Muscle of leg (tissue), 11 donors: Measurements from ENCODE around the gene OAF. TPM values are rescaled to one million over a fixed set of nuclear protein-coding genes. Genes with fewer than 3 reads are reported as not detected.
"Not testable (repeated sequence)": the region's sequence is repeated elsewhere in the genome, so short reads cannot be mapped to it uniquely, and the experiment has no call there.

Source experiments
- DNase-seq: peaks from one replicate; pipeline ENCODE4 v3.0.0; 2013
- H3K27ac ChIP-seq: one replicate; pipeline ENCODE4 v1.5.1; 2013; ENCODE audit warnings: mild to moderate bottlenecking, low read length, control low read depth
- H3K27me3 ChIP-seq: one replicate; pipeline ENCODE4 v1.6.1; 2013; ENCODE audit warnings: low read length; ENCODE audit not compliant: control insufficient read depth, insufficient read depth
- H3K36me3 ChIP-seq: one replicate; pipeline ENCODE4 v1.6.1; 2013; ENCODE audit warnings: low read length; ENCODE audit not compliant: control insufficient read depth, insufficient read depth
- H3K4me1 ChIP-seq: one replicate; pipeline ENCODE4 v1.6.1; 2013; ENCODE audit warnings: low read length; ENCODE audit not compliant: control insufficient read depth, insufficient read depth
- H3K4me3 ChIP-seq: one replicate; pipeline ENCODE4 v1.5.1; 2013; ENCODE audit warnings: low read length, control low read depth
- H3K9me3 ChIP-seq: replicated peaks from 2 replicates; pipeline ENCODE4 v1.6.1; 2013; ENCODE audit warnings: low read depth, low read length; ENCODE audit not compliant: control insufficient read depth
- whole genome bisulfite sequencing: methylation state at CpG from one replicate; pipeline ENCODE4 v1.1.5; 2013; ENCODE audit warnings: missing lambda C conversion rate; ENCODE audit not compliant: insufficient coverage; 5-methylcytosine and 5-hydroxymethylcytosine counted together
- polyA plus RNA-seq, 8 donors: library from polyadenylated mRNA; unstranded; fragments of 120-200 nt; gene quantifications; one replicate each; pipeline versions ENCODE4 v1.2.1 to v1.2.3, GENCODE V29; 2013; ENCODE audit warnings: inconsistent platforms in 1 of 8, low replicate concordance in 1 of 8; ENCODE audit not compliant: insufficient read length in 8 of 8, insufficient read depth in 1 of 8
- total RNA-seq: library from RNA; stranded (reverse); fragments of 120-200 nt; gene quantifications from one replicate; pipeline ENCODE4 v1.2.4, GENCODE V29; 2013

OAF gene
- total and polyA plus RNA-seq, 9 donors, result 41.5 to 93.6 (median 58.5) TPM

DNA sequence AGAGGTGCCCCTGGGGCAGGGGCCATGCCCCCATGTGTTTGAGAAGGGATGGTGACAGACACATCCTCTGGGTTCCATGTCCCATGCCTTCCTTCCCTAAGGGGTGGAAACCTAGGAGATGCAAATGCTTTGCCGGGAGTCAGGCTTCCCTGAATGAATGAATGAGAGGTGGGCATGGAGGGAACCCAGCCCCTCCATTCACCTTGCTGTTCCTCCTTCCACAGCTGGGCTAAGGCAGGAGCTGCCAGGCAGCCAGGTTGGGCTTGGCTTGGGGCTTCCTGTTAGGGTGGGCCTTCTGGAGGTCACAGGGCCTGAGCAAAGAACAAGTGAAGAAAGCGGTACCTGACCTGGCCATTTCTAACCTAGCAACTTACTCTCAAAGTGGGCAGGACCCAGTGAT is 30.0 kb downstream of the OAF start:
- DNase-seq, result no peak
- H3K27ac ChIP-seq, result no peak overlapping the region
- peaks cover 79% of the 10 kb centered on the region for H3K27me3 ChIP-seq
- peaks cover 6% of the 10 kb centered on the region for H3K4me1 ChIP-seq
- H3K4me3 ChIP-seq, result no peak overlapping the region
- no peaks in the 10 kb centered on the region for H3K36me3 ChIP-seq
- WGBS, result no CpG with 5 or more reads among the region's 2 CpGs
- no peaks in the 10 kb centered on the region for H3K9me3 ChIP-seq

DNA sequence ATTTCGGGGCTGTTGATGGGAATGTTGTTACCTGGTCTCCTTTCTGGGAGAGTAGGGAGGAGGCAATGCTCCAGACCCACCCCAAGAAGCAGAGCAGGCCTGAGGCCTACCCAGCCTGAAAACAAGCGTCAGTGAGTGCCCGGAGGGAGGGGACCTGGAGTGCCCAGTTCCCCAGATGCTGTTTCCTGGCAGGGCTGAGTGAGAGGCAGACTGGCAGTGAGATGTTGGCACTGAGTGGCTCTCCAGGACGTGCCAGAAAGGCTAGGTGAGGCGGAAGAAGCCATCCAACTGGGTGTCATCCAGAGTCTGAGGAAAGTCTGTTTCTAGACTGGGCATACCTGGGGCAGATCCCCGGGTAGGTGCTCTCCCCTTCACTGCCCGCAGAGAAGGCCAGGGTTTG is 30.4 kb downstream of the OAF start:
- H3K36me3 ChIP-seq, result no peaks in the 10 kb centered on the region
- H3K4me1 ChIP-seq, result peaks cover 5% of the 10 kb centered on the region
- WGBS, result 89% methylated on average over 5 of the region's 7 CpGs
- H3K9me3 ChIP-seq, result no peaks in the 10 kb centered on the region
- no peak overlapping the region for H3K4me3 ChIP-seq
- no peak for DNase-seq
- H3K27me3 ChIP-seq, result peaks cover 81% of the 10 kb centered on the region
- H3K27ac ChIP-seq, result no peak overlapping the region

DNA sequence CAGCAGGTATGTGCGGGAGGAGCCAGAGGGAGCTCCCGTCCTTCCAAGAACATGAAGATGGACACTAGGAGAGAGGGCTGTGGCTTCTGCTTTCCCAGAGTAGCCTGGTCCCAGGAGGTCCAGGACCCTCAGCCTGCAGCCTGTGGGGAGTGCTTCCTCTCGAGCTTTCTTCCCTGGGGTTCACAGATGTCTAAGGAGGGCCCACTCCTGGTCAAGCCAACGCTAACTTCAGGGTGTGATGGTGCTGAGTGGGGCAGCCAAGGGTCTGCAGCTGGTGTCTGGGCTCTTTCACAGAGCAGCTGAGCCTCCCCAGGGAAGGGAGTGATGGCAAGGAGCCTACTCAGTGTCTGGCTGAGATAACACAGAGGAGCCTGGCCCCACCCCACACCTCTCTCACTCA is 32.4 kb downstream of the OAF start:
- DNase-seq, result no peak
- no peak overlapping the region for H3K27ac ChIP-seq
- WGBS, result 49% methylated on average over 4 of the region's 4 CpGs
- no peak overlapping the region for H3K4me3 ChIP-seq
- H3K9me3 ChIP-seq, result no peaks in the 10 kb centered on the region
- H3K27me3 ChIP-seq, result peaks cover 79% of the 10 kb centered on the region
- H3K4me1 ChIP-seq, result peaks cover 5% of the 10 kb centered on the region
- H3K36me3 ChIP-seq, result no peaks in the 10 kb centered on the region

DNA sequence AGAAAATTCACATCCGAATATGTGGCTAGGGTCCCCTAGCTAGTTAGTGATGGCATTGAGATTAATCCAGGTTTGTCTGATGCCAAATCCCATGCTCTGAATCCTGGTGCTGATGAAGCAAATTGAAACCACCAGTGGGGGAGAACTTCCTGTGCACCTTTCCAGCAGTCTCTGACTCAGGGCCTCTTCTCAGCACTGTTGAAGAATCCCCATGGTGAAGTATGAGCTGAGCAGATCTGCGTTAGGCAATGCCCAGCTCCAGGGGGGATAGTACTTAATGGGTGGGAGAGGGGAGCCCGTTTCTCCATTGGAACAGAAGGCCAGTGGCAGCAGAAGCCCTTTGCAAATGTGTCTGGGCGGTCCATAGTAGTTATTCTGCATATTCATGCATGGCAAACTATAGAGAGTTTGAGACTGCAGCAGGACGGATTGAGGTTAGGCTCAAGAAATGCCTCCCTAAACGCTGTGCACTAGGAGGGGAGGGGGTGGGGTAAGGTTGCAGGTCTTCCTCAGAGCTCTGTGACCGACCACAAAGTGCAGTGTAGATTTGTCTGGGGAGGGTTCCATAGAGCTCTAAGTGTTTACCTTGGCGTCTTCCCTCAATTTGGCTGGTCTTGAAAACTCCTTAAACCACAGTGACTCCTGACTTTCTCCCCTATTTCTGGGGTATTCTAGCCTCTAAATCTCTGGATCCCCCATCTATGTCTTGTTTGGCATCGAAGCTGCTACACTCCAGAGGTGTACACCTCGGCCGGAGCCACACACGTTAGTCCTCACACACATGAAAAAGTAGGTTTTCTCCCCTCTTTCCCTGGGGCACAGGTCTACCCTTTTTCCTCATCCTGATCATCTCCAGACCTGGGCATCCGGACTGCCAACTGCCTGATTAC is 33.9 kb downstream of the OAF start:
- H3K4me1 ChIP-seq, result peaks cover 5% of the 10 kb centered on the region
- no peaks in the 10 kb centered on the region for H3K9me3 ChIP-seq
- H3K27me3 ChIP-seq, result peaks cover 78% of the 10 kb centered on the region
- H3K36me3 ChIP-seq, result no peaks in the 10 kb centered on the region
- no peak overlapping the region for H3K4me3 ChIP-seq
- H3K27ac ChIP-seq, result no peak overlapping the region
- no peak for DNase-seq
- WGBS, result 54% methylated on average over 10 of the region's 13 CpGs

DNA sequence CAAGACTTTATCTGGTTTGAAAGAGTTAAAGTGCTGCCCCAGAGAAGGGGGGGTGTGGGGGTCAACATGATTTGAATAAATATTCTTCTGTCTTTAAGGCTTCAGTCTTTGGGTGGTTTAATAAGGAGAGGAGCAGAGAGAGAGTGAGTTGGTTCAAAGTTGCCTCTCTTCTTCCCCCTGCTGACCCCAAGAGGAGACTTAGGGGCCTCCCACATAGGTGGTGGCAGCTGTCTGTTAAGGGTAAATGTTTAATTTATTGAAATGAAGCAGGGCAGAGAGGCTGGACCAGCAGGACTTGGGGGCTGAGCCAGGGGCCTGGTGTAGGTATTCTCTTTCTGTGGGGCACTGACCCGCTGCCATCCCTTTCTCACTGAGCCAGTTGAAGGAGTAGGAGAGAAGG is 34.6 kb downstream of the OAF start:
- Histone ChIP-seq H3K4me1 (peaks cover 3% of the 10 kb centered on the region), H3K27ac (no peak overlapping the region), H3K27me3 (peaks cover 74% of the 10 kb centered on the region), H3K36me3 (no peaks in the 10 kb centered on the region), H3K9me3 (no peaks in the 10 kb centered on the region), H3K4me3 (no peak overlapping the region)
- WGBS, result 71% methylated on average over 1 of the region's 1 CpG
- no peak for DNase-seq

DNA sequence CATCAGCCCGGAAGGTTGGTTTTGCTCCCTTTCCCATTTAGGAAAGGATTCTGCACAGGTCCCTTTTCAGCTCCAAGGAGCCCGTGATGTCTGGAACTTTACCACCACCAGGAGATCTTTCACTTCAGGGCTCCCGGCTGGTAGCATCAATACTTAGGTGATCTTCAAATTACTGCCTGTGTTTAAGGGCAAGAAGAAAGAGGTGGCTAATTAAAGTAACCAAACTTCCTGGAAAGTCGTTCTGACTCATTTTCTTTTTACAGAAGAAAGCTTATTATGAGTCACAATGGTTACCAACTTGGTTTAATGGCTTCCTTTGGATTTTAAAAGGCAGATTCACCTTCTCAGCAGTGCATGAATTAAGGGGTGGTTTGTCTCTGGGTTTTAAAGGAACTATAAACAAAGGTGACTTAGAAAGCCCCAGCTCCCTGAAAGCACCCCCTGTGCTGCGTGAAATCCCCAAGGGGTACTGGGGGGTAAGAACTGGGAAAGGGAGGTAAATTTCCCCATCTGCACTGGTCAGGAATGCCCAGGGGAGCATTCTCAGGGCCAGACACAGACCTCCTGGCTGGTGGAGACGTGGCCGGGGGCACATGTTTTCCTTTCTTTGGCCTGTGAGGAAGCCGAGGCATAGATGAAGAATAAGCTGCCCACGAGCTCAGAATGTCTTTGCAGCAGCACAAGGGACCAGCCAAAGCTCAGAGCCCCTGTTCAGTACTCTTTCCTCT is 37.9 kb downstream of the OAF start:
- Histone ChIP-seq H3K27ac (no peak overlapping the region), H3K4me3 (no peak overlapping the region), H3K4me1 (peaks cover 3% of the 10 kb centered on the region), H3K27me3 (peaks cover 52% of the 10 kb centered on the region), H3K9me3 (no peaks in the 10 kb centered on the region), H3K36me3 (no peaks in the 10 kb centered on the region)
- WGBS, result 57% methylated on average over 5 of the region's 9 CpGs
- no peak for DNase-seq

DNA sequence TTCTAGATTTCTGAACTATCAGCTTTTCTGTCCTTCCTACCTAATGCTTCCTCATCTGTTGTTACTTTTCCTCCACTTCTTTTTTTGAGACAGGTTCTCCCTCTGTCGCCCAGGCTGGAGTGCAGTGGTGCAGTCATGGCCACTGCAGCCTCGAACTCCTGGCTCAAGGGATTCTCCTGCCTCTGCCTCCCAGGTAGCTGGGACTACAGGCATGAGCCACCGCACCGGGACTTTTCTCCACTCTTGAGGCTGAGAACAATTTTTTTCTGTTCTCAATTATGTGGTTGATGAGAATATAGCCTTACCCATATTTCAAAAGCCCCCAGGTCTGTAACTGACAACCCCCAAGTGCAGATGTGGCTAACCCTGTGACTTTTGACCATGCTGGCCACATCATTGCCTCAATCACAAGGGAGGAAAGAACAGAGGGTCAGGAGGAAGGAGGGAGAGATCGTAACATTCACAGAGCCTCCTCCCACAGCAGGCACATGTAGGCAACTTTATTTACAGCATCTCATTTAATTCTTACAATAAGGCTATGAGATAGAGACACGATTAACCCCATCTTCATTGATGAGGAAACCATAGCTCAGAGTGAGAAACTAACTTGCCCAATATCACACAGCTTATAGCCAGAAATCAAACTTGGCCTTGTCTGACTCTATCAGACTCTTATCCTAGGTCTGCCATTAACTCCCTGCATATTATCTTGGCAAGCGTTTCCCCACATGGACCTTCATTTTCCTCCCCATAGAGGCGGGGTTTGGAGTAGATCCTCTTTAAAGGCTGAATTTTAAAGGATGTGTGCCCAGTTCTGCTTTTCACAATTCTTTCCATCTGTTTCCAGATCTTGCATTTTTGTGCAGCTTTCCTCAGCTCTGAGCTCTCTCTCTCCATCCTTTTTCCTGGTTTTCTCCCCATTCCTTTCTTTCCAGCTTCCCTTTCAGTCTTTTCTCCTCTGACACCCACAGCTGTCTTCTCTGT is 38.7 kb downstream of the OAF start:
- Histone ChIP-seq H3K4me3 (no peak overlapping the region), H3K27me3 (peaks cover 58% of the 10 kb centered on the region), H3K27ac (no peak overlapping the region), H3K9me3 (no peaks in the 10 kb centered on the region), H3K4me1 (peaks cover 3% of the 10 kb centered on the region), H3K36me3 (no peaks in the 10 kb centered on the region)
- peak; percentile 82 for DNase-seq
- 100% methylated on average over 1 of the region's 8 CpGs for whole genome bisulfite sequencing

DNA sequence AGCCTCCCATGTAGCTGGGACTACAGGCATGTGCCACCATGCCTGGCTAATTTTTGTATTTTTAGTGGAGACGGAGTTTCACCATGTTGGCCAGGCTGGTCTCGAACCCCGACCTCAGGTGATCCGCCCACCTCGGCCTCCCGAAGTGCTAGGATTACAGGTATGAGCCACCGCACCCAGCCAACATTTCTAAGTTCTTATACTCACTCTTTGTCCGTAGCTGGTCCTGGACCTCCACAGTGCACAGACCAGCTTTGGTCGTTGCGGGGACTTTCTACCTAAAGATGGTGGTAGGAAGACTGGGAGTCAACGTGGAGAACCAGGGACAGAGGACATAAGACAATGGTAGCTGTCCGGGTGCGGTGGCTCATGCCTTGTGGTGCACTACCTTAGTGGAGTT is 42.5 kb downstream of the OAF start:
- H3K36me3 ChIP-seq, H3K27ac ChIP-seq, DNase-seq, H3K9me3 ChIP-seq, H3K4me1 ChIP-seq, H3K4me3 ChIP-seq: not testable (repeated sequence)
- WGBS, result 75% methylated on average over 2 of the region's 13 CpGs
- peaks cover 66% of the 10 kb centered on the region for H3K27me3 ChIP-seq

DNA sequence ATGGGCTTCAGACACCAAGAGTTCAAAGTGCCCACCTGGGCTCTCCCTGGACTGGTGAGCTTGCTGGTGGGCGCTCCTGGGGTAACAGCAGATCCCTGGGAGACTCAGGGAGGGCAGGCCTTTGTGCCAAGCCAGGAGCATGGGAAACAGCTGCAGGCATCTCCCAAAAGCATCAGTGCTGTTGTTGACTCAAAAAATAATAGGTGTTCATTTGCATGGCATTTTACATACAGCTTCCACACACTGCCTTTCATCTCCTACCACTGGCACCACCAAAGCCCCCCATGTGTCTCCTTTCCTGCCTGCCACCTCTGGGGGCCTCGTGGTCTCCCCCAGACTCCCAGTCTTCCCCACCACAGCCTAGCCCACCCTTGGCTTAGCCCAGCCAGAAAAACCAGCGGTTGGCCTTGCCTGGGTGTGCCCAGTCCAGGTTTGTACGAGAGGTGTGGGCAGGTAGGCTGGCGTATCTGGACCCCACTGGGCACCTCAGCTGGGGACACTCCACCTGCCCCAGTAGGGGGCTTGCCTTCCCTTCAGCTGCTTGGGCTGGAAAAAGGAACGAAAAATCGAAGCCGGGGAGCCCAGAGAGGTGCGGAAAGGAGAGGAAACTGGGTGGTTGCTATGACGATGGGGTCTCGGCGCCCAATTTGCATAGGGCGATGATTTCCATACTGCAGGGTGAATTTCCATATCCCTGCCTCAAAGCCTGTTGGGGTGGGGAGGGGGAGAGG is 44.1 kb downstream of the OAF start:
- peaks cover 6% of the 10 kb centered on the region for H3K4me1 ChIP-seq
- H3K27me3 ChIP-seq, result peaks cover 62% of the 10 kb centered on the region
- no peak overlapping the region for H3K27ac ChIP-seq
- WGBS, result 9% methylated on average over 12 of the region's 13 CpGs
- no peak for DNase-seq
- no peaks in the 10 kb centered on the region for H3K36me3 ChIP-seq
- H3K4me3 ChIP-seq, result no peak overlapping the region
- H3K9me3 ChIP-seq, result no peaks in the 10 kb centered on the region
